Thyroid gland (tissue), 4 donors: ENCODE data around the gene TAOK3. TPM values are rescaled to one million over a fixed set of nuclear protein-coding genes. Genes with fewer than 3 reads are reported as not detected.
A peak's percentile ranks its signal among the peaks of the same experiment; 100 is the strongest.
"Not testable (repeated sequence)": the region's sequence is repeated elsewhere in the genome, so short reads cannot be mapped to it uniquely, and the experiment has no call there.

Source experiments
- DNase-seq, 2 donors: peaks; one replicate each; pipeline ENCODE4 v3.0.0-alpha.2; 2019
- H3K27ac ChIP-seq, 3 donors: fragments of 200-600 bp; sonication (generic); 1 replicate in 2 of 3; 2 replicates in 1 of 3; pipeline ENCODE4 v1.5.1; 2016 to 2019; ENCODE audit warnings: mild to moderate bottlenecking in 1 of 3, moderate library complexity in 1 of 3
- H3K27me3 ChIP-seq: fragments of 200-600 bp; sonication (generic); one replicate; pipeline ENCODE4 v1.5.1; 2019
- H3K36me3 ChIP-seq, 2 donors: fragments of 200-600 bp; sonication (generic); one replicate each; pipeline ENCODE4 v1.5.1; 2016 to 2019
- H3K4me1 ChIP-seq, 2 donors: fragments of 200-600 bp; sonication (generic); one replicate each; pipeline ENCODE4 v1.5.1; 2017 to 2019
- H3K4me3 ChIP-seq, 3 donors: fragments of 200-600 bp; sonication (generic); replicated peaks in 1 of 3; 1 replicate in 2 of 3; 2 replicates in 1 of 3; pipeline ENCODE4 v1.5.1; 2016; ENCODE audit warnings: mild to moderate bottlenecking in 1 of 3
- H3K9me3 ChIP-seq: fragments of 200-600 bp; sonication (generic); one replicate; pipeline ENCODE4 v1.5.1; 2017
- CTCF ChIP-seq, 6 experiments: fragments of 200-600 bp in 3 of 6; fragments of 450-650 bp in 3 of 6; sonication (generic) in 3 of 6; IDR thresholded peaks; one replicate each; pipeline ENCODE4 v1.5.1; 2016 to 2019; ENCODE audit warnings: antibody characterized with exemption in 6 of 6, mild to moderate bottlenecking in 2 of 6, inconsistent platforms in 1 of 6, moderate library complexity in 1 of 6
- POLR2A ChIP-seq, 2 donors: fragments of 450-650 bp; IDR thresholded peaks; one replicate each; pipeline ENCODE4 v1.6.1; 2017; ENCODE audit warnings: antibody characterized with exemption in 2 of 2, mild to moderate bottlenecking in 2 of 2, moderate library complexity in 1 of 2
- WGBS, 2 donors: methylation state at CpG; one replicate each; pipeline ENCODE4 v1.1.5; 2017; 5-methylcytosine and 5-hydroxymethylcytosine counted together
- intact Hi-C: fragments of 100-400 bp; cut with DNase I; formaldehyde crosslinking; loops from one replicate; pipeline ENCODE4 v1.15.1; 2023
- total RNA-seq, 4 donors: library from RNA; depleted of rRNA; stranded (reverse); fragments of >200 nt; gene quantifications; one replicate each; pipeline ENCODE4 v1.2.3, GENCODE V29; 2016

The TAOK3 gene
- total RNA-seq, 4 donors from 2014 or later = 38.4 to 65.3 (median 50.2) TPM

- Histone ChIP-seq H3K9me3 (no peaks in the 10 kb centered on the region), H3K4me1 (peaks cover 55 to 57% of the 10 kb centered on the region in 2 donors), H3K4me3 (peak within 1 kb of the TSS; percentile 96 to 99 (median 98)), H3K27ac (peak within 1 kb of the TSS; percentile 99), H3K36me3 (peaks cover 17% of the 10 kb centered on the region in 2 donors), H3K27me3 (no peaks in the 10 kb centered on the region)
- peak in 1 of 6 experiments; percentile 1 for TF ChIP-seq CTCF (IDR thresholded peaks at IDR 0.05)
- TF ChIP-seq POLR2A (IDR thresholded peaks at IDR 0.05) = peak; percentile 98 to 100
- WGBS, 2 donors = 0 to 1% methylated on average over 11 to 41 of the region's 70 CpGs
- intact Hi-C loops = no loop called here
- DNase-seq = peak; percentile 96 to 97
These were observed 236.7 kb downstream of the TAOK3 start, which contains the start of gene PEBP1 for GRCh38 chr12:118135788-118136558. Gene PEBP1 (plus strand): TSS chr12:118136124. CDS start chr12:118136210, 86 bp downstream.

GRCh38 chr12:118129436-118129835 lies 243.3 kb downstream of the TAOK3 start:
- DNase-seq = not testable (repeated sequence)

GRCh38 chr12:118127867-118128266 lies 244.8 kb downstream of the TAOK3 start:
- Histone ChIP-seq H3K9me3 (no peaks in the 10 kb centered on the region), H3K27me3 (no peaks in the 10 kb centered on the region), H3K36me3 (no peaks in the 10 kb centered on the region), H3K4me3 (no peak overlapping the region), H3K27ac (peak overlapping the region in 2 of 3 donors; percentile 12 to 65), H3K4me1 (peaks cover 17 to 19% of the 10 kb centered on the region in 2 donors)
- intact Hi-C loops = no loop called here
- DNase-seq = no peak
- 94% methylated on average over 5 of the region's 5 CpGs for WGBS, 2 donors
- no peak for TF ChIP-seq CTCF (IDR thresholded peaks at IDR 0.05)
- no peak for TF ChIP-seq POLR2A (IDR thresholded peaks at IDR 0.05)

More at GRCh38 chr12:118129436-118129835, 243.3 kb downstream of the TAOK3 start:
- H3K27ac ChIP-seq, H3K4me3 ChIP-seq, H3K36me3 ChIP-seq, intact Hi-C loops, H3K27me3 ChIP-seq, H3K9me3 ChIP-seq: not testable (repeated sequence)
- 97 to 98% methylated on average over 5 of the region's 5 CpGs for WGBS, 2 donors
- H3K4me1 ChIP-seq = peaks cover 26 to 29% of the 10 kb centered on the region in 2 donors

- no peak overlapping the region for H3K4me3 ChIP-seq
- intact Hi-C loops = no loop called here
- peak; percentile 95 to 97 for DNase-seq
- peak overlapping the region; percentile 89 to 94 (median 93) for H3K27ac ChIP-seq
- no peaks in the 10 kb centered on the region for H3K27me3 ChIP-seq
- no peaks in the 10 kb centered on the region for H3K36me3 ChIP-seq
- H3K9me3 ChIP-seq = no peaks in the 10 kb centered on the region
- TF ChIP-seq CTCF (IDR thresholded peaks at IDR 0.05) (no peak), POLR2A (IDR thresholded peaks at IDR 0.05) (peak in 1 of 2 donors; percentile 14)
- H3K4me1 ChIP-seq = peaks cover 7 to 10% of the 10 kb centered on the region in 2 donors
- WGBS, 2 donors = 28 to 55% methylated on average over 12 to 13 of the region's 13 CpGs
These were observed 246.5 kb downstream of the TAOK3 start for GRCh38 chr12:118126119-118126757.

- Histone ChIP-seq H3K9me3 (no peaks in the 10 kb centered on the region), H3K4me1 (peaks cover 8 to 14% of the 10 kb centered on the region in 2 donors), H3K4me3 (no peak overlapping the region), H3K36me3 (no peaks in the 10 kb centered on the region), H3K27me3 (no peaks in the 10 kb centered on the region), H3K27ac (peak overlapping the region; percentile 89 to 94 (median 93))
- no peak for TF ChIP-seq CTCF (IDR thresholded peaks at IDR 0.05)
- TF ChIP-seq POLR2A (IDR thresholded peaks at IDR 0.05) = no peak
- intact Hi-C loops = no loop called here
- 90 to 93% methylated on average over 4 of the region's 4 CpGs for WGBS, 2 donors
- DNase-seq = no peak
These were observed 247.0 kb downstream of the TAOK3 start for GRCh38 chr12:118125743-118126118.
